GM23248 (cell line): ENCODE data around the gene KSR2.

Source experiments
- EZH2 ChIP-seq: fragments of 200-600 bp; sonication (generic); IDR thresholded peaks from 2 replicates; pipeline ENCODE4 v1.6.1; 2018; ENCODE audit warnings: antibody characterized with exemption, mild to moderate bottlenecking; ENCODE audit not compliant: insufficient read depth, poor library complexity, severe bottlenecking
- EZH2phosphoT487 ChIP-seq: fragments of 200-600 bp; sonication (generic); IDR thresholded peaks from 2 replicates; pipeline ENCODE4 v1.6.1; 2018; ENCODE audit warnings: antibody characterized with exemption, moderate library complexity, mild to moderate bottlenecking, low read depth; ENCODE audit not compliant: insufficient read depth

- TF ChIP-seq EZH2 (no peak), EZH2phosphoT487 (no peak)
Observed at GRCh38 chr12:117518594-117519270, 450.1 kb downstream of the KSR2 start.
